Measurements from ENCODE around the gene PSMD6.

Gene PSMD6

GRCh38 chr3:64038253-64038767, 15.0 kb upstream of the PSMD6 start:
- no peak overlapping the region for H3K27ac ChIP-seq
- no peak for DNase-seq (ENCODE audit: low spot score)
- CTCF ChIA-PET = no interaction called here
- TF ChIP-seq CTCF (conservative IDR thresholded peaks at IDR 0.05; ENCODE audit: low read depth) = no peak
- POLR2A ChIA-PET (ENCODE audit: low non-redundant PET) = no interaction called here

DNA sequence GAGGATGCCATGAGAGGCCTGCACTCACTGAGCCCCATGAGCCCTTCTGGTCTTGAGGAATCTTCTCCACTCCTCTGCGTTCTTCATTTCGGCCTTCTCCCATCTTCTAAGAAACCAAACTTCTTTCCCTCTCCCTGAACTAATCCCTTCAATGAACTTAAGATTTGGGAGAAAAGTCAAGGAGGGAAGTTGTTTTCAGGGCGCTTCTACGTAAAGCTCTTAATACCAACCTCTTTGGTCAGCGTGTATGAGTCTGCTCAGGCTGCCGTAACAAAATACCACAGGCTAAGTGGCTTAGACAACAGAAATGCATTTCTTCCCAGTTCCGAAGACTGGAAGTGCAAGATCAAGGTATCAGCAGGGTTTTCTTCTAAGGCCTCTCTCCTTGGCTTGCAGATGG, 13.8 kb upstream of the PSMD6 start:
- ChIA-PET POLR2A (ENCODE audit: low non-redundant PET) (no interaction called here), CTCF (no interaction called here)
- no peak for DNase-seq (ENCODE audit: low spot score)
- H3K27ac ChIP-seq = no peak overlapping the region
- TF ChIP-seq CTCF (conservative IDR thresholded peaks at IDR 0.05; ENCODE audit: low read depth) = no peak

- no peak for TF ChIP-seq CTCF (conservative IDR thresholded peaks at IDR 0.05; ENCODE audit: low read depth)
- H3K27ac ChIP-seq = no peak overlapping the region
- ChIA-PET CTCF (interaction anchor here (1.0 kb wide), 1 partner anchor 451 kb away, joined by 3 read pairs; no protein-coding TSS in a partner anchor), POLR2A (ENCODE audit: low non-redundant PET) (no interaction called here)
- no peak for DNase-seq (ENCODE audit: low spot score)
Observed at GRCh38 chr3:64033069-64033468, 9.8 kb upstream of the PSMD6 start.

DNA sequence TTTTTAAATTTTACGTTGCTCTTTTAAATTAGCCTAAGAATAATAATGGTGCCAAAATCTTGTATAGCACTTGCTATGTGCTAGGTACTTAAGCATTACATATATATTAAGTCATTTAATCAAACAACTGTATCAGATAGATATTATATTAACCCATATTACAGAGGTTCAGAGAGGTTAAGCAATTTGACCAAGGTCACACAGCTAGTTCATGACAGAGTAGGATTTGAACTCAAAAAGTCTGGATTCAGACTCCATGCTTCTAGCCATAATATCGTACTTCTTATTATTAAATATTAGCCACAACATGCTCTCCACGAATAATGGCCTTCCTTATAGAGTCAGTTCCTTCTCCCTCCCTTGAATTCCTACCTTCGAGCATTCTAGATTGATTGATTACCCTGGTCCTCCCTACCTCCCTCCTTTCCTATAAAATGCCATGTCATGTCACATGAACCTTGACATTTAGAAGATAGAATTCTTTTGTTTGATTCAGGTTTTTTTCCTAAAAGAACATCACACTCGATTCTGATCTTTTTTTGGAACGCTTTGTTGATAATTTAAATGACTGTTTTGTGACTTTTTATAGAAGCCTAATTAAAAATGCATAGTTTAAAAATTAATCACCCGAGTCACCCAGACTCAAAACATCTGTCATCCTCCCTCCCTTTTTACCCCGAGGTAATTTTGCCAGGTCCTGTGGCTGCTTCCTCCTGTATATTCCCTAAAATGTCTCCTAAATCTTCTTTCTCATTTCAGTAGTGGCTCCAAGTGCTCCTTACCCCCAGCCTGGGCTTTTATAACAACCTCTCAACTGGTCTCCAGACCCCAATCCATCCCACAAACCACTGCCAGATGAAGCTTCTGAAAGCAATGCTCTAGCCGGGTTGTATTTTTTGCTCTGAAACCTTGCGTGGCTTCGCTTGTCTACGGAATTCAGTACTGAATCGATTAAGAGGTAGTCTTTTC, 8.5 kb upstream of the PSMD6 start:
- ChIA-PET POLR2A (ENCODE audit: low non-redundant PET) (no interaction called here), CTCF (interaction anchor here (0.6 to 1.3 kb wide), 11 partner anchors 10 to 461 kb away, joined by 3 to 6 read pairs (median 3); no protein-coding TSS in a partner anchor)
- no peak for TF ChIP-seq CTCF (conservative IDR thresholded peaks at IDR 0.05; ENCODE audit: low read depth)
- DNase-seq (ENCODE audit: low spot score) = no peak
- no peak overlapping the region for H3K27ac ChIP-seq

GRCh38 chr3:64030741-64031140, 7.4 kb upstream of the PSMD6 start:
- H3K27ac ChIP-seq = no peak overlapping the region
- DNase-seq (ENCODE audit: low spot score) = peak; percentile 63
- POLR2A ChIA-PET (ENCODE audit: low non-redundant PET) = no interaction called here
- CTCF ChIA-PET = interaction anchor here (0.6 to 1.3 kb wide), 20 partner anchors 11 to 1072 kb away, joined by 3 to 6 read pairs (median 4); no protein-coding TSS in a partner anchor
- TF ChIP-seq CTCF (conservative IDR thresholded peaks at IDR 0.05; ENCODE audit: low read depth) = peak; percentile 82

- ChIA-PET POLR2A (ENCODE audit: low non-redundant PET) (no interaction called here), CTCF (no interaction called here)
- TF ChIP-seq CTCF (conservative IDR thresholded peaks at IDR 0.05; ENCODE audit: low read depth) = no peak
- DNase-seq (ENCODE audit: low spot score) = no peak
- no peak overlapping the region for H3K27ac ChIP-seq
Observed at GRCh38 chr3:64029287-64029686, 6.0 kb upstream of the PSMD6 start.

Measured in RWPE1 (cell line).